MCF 10A (cell line): ENCODE results near the gene RARS2. TPM values are rescaled to one million over a fixed set of nuclear protein-coding genes. Genes with fewer than 3 reads are reported as not detected.
A peak's percentile ranks its signal among the peaks of the same experiment; 100 is the strongest.

Experiments used
- BruUV-seq: library from RNA; stranded (reverse); fragments of 400-500 nt; replicated peaks from 2 replicates; lab custom pipeline; 2021; lab: Mats Ljungman, UMichigan
- CTCF ChIA-PET: fragments of 300-600 bp; sonication (Branson Sonifier 250); formaldehyde crosslinking; extraction: SDS; loops from one replicate; lab custom pipeline; 2021; ENCODE audit warnings: antibody characterized with exemption, inconsistent platforms; lab: Yijun Ruan, JAX
- POLR2A ChIA-PET: fragments of 300-600, 350-650 bp; sonication (Branson Sonifier 250); formaldehyde crosslinking; extraction: SDS; loops from one replicate; lab custom pipeline; 2020; ENCODE audit warnings: antibody characterized with exemption, inconsistent platforms; lab: Yijun Ruan, JAX
- DNase-seq: peaks from one replicate; pipeline ENCODE4 v3.0.0-alpha.2; 2018; ENCODE audit not compliant: unreplicated experiment
- H3K27ac Mint-ChIP-seq: one replicate; pipeline ENCODE4 v1.8.0; 2022; ENCODE audit warnings: mild to moderate bottlenecking, low read depth, mixed read lengths; ENCODE audit not compliant: unreplicated experiment
- H3K27me3 Mint-ChIP-seq: one replicate; pipeline ENCODE4 v1.8.0; 2022; ENCODE audit warnings: mixed read lengths; ENCODE audit not compliant: insufficient read depth, unreplicated experiment
- H3K36me3 Mint-ChIP-seq: one replicate; pipeline ENCODE4 v1.8.0; 2022; ENCODE audit warnings: mild to moderate bottlenecking, moderate library complexity, mixed read lengths; ENCODE audit not compliant: insufficient read depth, unreplicated experiment
- H3K4me1 Mint-ChIP-seq: one replicate; pipeline ENCODE4 v1.8.0; 2022; ENCODE audit warnings: mixed read lengths; ENCODE audit not compliant: insufficient read depth, unreplicated experiment
- H3K4me3 Mint-ChIP-seq: one replicate; pipeline ENCODE4 v1.8.0; 2022; ENCODE audit warnings: mild to moderate bottlenecking, moderate library complexity, mixed read lengths; ENCODE audit not compliant: unreplicated experiment
- H3K9me3 Mint-ChIP-seq: one replicate; pipeline ENCODE4 v1.8.0; 2022; ENCODE audit warnings: mixed read lengths; ENCODE audit not compliant: unreplicated experiment
- intact Hi-C: fragments of 100-400 bp; cut with micrococcal nuclease; formaldehyde crosslinking; loops from 2 replicates; pipeline ENCODE4 v1.14.1; 2022
- total RNA-seq: library from RNA; stranded (reverse); gene quantifications from 2 replicates; pipeline ENCODE4 v1.2.3, GENCODE V29; 2022
- TF ChIP-seq, protein P1 (sequence below): fragments of 200-600 bp; IDR thresholded peaks from one replicate; pipeline ENCODE4 v1.8.0; 2022; ENCODE audit warnings: antibody characterized with exemption, mild to moderate bottlenecking; ENCODE audit not compliant: unreplicated experiment

The RARS2 gene
- total RNA-seq, 1 experiment from 2014 or later = 29.9 TPM

GRCh38 chr6:87590417-87590880 is 662 bp upstream of the RARS2 start:
- intact Hi-C loops = loop anchor here (1.0 to 5.0 kb wide), 2 partner anchors 183 to 206 kb away; partner anchors contain the start of gene CFAP206
- peak overlapping the region; percentile 94 for H3K4me3 Mint-ChIP-seq
- H3K27me3 Mint-ChIP-seq = no peaks in the 10 kb centered on the region
- H3K27ac Mint-ChIP-seq = peak overlapping the region; percentile 77
- H3K4me1 Mint-ChIP-seq = peaks cover 43% of the 10 kb centered on the region
- no peak for DNase-seq
- no peaks in the 10 kb centered on the region for H3K9me3 Mint-ChIP-seq
- BruUV-seq = TSS peak; percentile 79
- ChIA-PET POLR2A (interaction anchor here (0.7 to 2.8 kb wide), 7 partner anchors 8 to 1623 kb away, joined by 3 to 35 read pairs (median 8); partner anchors contain the start of genes AKIRIN2 and SLC35A1), CTCF (interaction anchor here (1.1 kb wide), 1 partner anchor 16 kb away, joined by 5 read pairs; no protein-coding TSS in a partner anchor)
- peaks cover 23% of the 10 kb centered on the region for H3K36me3 Mint-ChIP-seq
- TF ChIP-seq, protein P1, sequence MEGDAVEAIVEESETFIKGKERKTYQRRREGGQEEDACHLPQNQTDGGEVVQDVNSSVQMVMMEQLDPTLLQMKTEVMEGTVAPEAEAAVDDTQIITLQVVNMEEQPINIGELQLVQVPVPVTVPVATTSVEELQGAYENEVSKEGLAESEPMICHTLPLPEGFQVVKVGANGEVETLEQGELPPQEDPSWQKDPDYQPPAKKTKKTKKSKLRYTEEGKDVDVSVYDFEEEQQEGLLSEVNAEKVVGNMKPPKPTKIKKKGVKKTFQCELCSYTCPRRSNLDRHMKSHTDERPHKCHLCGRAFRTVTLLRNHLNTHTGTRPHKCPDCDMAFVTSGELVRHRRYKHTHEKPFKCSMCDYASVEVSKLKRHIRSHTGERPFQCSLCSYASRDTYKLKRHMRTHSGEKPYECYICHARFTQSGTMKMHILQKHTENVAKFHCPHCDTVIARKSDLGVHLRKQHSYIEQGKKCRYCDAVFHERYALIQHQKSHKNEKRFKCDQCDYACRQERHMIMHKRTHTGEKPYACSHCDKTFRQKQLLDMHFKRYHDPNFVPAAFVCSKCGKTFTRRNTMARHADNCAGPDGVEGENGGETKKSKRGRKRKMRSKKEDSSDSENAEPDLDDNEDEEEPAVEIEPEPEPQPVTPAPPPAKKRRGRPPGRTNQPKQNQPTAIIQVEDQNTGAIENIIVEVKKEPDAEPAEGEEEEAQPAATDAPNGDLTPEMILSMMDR = no peak

DNA sequence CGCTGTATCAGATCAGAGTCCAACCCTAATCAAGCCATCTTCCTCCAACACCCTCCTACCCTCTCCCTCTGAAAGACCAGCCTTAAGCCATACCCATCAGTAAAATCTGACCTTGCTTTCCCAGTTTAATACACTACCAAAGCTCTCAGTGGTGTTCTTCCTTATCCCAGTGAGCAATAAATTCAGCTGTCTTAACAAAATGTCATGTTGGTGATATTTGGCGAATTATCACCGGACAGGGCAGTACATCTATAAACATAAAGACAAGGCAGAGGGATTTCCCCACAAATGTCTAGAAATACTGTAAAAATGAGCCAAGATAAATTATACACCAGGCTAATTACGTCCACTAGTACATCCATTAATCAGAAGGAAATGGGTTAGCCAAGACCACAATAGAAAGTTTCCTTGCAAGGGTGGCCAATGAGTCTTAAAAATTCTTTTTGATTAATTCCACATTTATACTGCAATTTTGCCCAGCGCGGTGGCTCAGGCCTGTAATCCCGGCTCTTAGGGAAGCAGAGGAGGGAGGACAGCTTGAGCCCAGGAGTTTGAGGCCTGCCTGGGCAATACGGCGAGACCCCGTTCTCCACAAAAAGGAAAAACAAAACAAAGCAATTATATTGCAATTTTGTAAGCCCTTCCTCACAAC is 905 bp downstream of the RARS2 start:
- H3K4me3 Mint-ChIP-seq = peak overlapping the region; percentile 94
- TF ChIP-seq, protein P1 = no peak
- peak overlapping the region; percentile 77 for H3K27ac Mint-ChIP-seq
- H3K27me3 Mint-ChIP-seq = no peaks in the 10 kb centered on the region
- H3K4me1 Mint-ChIP-seq = peaks cover 43% of the 10 kb centered on the region
- CTCF ChIA-PET = interaction anchor here (0.5 to 2.0 kb wide), 8 partner anchors 17 to 1319 kb away, joined by 3 to 9 read pairs (median 4); no protein-coding TSS in a partner anchor
- DNase-seq = no peak
- POLR2A ChIA-PET = interaction anchor here (0.5 to 4.8 kb wide), 30 partner anchors 10 to 1734 kb away, joined by 3 to 35 read pairs (median 5); partner anchors contain the start of genes AKIRIN2 and SLC35A1
- intact Hi-C loops = loop anchor here (2.0 to 5.0 kb wide), 2 partner anchors 197 to 200 kb away; no protein-coding TSS in a partner anchor
- peaks cover 28% of the 10 kb centered on the region for H3K36me3 Mint-ChIP-seq
- H3K9me3 Mint-ChIP-seq = no peaks in the 10 kb centered on the region
- no TSS peak for BruUV-seq

DNA sequence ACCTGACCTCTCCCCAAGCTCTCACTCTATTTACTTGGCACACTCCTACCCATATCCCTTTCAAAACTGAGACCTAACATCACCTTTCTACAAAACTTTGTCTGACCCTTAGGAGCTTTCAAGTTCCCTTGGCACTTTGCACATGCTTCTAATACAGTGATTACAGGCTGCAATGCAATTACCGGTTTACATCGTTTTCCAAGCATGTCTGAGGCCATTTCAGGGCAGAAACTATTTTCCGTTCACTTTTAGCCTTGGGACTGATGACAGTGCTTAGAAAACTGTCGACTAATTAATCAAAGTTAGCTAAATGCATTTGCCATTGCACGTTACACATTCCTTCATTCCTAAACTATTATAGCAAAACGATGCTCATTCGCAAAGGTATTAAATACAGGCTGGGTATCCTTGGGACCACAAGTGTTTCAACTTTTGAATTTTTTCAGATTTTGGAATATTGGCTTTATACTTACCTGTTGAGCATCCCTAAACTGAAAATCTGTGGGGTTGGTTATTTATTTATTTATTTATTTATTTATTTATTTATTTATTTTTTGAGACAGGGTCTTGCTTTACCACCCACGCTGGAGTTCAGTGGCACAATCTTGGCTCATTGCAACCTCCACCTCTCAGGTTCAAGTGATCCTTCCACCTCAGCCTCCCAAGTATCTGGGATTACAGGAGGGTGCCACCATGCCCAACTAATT is 3.3 kb downstream of the RARS2 start:
- DNase-seq = no peak
- ChIA-PET CTCF (no interaction called here), POLR2A (interaction anchor here (1.8 to 4.8 kb wide), 2 partner anchors 13 to 113 kb away, joined by 5 to 31 read pairs; no protein-coding TSS in a partner anchor)
- Mint-ChIP-seq H3K9me3 (no peaks in the 10 kb centered on the region), H3K27ac (no peak overlapping the region), H3K4me3 (no peak overlapping the region), H3K27me3 (no peaks in the 10 kb centered on the region), H3K4me1 (peaks cover 32% of the 10 kb centered on the region), H3K36me3 (peaks cover 26% of the 10 kb centered on the region)
- BruUV-seq = no TSS peak
- intact Hi-C loops = loop anchor here (5.0 kb wide), 1 partner anchor 194 kb away; no protein-coding TSS in a partner anchor
- TF ChIP-seq, protein P1 = no peak
